HFF-Myc (cell line): ENCODE results near the gene SLMAP.

Experiments
- DNase-seq: peaks from one replicate; pipeline ENCODE4 v3.0.0-alpha.2; 2011; ENCODE audit warnings: low read depth; ENCODE audit errors: extremely low read depth
- H3K4me3 ChIP-seq: replicated peaks from 2 replicates; pipeline ENCODE4 v1.5.1; 2011; ENCODE audit warnings: low read depth, mild to moderate bottlenecking, control low read depth, low read length
- TF ChIP-seq, protein P1 (sequence below): IDR thresholded peaks from 2 replicates; pipeline ENCODE4 v1.5.1; 2012; ENCODE audit warnings: mild to moderate bottlenecking, low read depth, low read length, control low read depth; ENCODE audit errors: missing control alignments

SLMAP gene

DNA sequence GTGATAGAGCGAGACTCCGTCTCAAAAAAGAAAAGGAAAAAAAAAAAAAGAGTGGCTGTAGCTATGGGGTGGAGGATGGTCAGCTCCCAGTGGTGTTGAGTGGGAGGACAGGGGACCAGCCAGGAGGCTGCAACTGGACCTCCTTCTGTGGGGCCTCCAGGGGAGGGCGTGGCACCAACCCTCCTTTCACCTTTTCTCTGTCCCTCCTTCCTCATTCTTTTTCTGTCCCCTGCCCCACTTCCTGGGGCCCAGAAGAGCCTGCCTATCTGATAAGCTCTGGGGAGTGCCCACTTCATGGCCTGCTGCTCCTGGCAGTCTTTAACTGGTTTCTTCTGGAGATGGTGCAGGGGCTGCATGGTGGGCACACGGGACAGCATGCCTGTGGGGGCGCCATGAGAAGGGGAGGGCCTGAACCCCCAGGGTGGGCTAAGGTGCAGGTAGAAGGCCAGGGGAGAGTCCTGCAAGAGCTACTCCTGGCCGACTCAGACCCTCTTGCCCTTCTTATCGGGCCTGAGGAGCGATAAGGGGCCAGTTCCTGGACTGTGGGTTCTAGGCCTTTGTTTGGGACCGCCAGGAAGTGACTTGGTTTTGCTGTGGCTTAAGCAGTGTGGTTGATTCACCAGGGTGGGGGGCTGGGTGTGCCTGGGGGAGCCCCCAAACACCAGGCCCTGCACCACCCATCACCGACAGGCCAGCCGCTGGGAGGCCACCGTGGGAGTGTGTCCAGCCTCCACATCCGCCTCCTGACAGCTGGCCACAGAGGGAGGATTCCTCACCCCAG lies 202.7 kb downstream of the SLMAP start:
- TF ChIP-seq, protein P1, sequence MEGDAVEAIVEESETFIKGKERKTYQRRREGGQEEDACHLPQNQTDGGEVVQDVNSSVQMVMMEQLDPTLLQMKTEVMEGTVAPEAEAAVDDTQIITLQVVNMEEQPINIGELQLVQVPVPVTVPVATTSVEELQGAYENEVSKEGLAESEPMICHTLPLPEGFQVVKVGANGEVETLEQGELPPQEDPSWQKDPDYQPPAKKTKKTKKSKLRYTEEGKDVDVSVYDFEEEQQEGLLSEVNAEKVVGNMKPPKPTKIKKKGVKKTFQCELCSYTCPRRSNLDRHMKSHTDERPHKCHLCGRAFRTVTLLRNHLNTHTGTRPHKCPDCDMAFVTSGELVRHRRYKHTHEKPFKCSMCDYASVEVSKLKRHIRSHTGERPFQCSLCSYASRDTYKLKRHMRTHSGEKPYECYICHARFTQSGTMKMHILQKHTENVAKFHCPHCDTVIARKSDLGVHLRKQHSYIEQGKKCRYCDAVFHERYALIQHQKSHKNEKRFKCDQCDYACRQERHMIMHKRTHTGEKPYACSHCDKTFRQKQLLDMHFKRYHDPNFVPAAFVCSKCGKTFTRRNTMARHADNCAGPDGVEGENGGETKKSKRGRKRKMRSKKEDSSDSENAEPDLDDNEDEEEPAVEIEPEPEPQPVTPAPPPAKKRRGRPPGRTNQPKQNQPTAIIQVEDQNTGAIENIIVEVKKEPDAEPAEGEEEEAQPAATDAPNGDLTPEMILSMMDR = no peak
- H3K4me3 ChIP-seq = no peak overlapping the region
- DNase-seq = no peak

DNA sequence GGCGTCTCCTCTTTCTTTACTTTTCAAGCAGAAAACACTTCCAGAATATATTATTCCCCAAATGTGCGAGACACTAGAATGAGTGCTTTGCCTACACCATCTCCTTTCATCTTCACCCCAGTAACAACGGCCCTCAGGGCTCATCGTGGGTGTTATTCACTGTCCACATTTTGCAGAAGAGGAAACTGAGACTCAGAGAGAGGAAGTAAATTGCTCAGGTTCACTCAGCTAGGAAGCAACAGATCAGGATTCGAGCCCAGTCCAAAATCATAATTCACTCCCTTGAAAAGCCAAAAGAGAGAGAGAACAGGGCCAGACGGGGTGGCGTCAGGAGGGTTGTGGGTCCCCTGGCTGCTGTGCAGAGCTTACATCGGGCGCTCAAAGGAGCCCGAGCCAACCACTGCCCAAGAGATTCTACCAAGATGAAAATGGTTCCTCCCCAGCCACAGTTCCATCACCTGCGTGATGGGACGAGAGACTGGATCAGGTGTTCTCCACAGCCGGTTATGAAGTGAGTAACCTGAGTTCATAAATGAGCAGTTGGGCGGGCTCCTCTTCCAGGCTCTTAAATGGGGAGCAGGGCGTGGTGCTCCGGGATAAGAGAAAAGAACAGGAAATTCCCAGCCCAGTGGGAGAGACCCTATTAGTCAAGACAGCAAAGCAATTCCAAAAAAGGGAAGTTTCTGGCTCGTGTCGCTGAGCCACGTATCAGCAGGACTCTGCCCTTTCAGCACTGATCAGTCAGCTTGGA lies 203.5 kb downstream of the SLMAP start:
- TF ChIP-seq, protein P1 = no peak

DNA sequence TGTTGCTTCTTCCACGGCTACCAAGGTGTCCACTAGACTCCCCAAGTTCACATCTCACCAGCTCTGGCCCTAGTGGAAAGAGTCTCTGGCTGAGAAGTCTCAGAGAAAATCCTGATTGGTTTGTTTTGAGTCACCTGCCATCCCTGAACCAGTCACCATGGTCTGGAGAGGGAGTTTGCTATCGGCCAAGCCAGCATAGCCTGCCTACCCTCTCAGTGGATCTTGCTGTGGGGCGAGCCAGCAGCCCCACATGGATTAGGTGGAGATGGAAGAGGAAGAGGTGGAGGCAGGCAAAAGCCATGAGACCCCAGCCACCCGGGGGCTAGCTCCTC lies 204.0 kb downstream of the SLMAP start:
- no peak overlapping the region for H3K4me3 ChIP-seq
- TF ChIP-seq, protein P1 = no peak
- no peak for DNase-seq

More for the DNA sequence above, 203.5 kb downstream of the SLMAP start:
- no peak overlapping the region for H3K4me3 ChIP-seq
- DNase-seq = no peak

DNA sequence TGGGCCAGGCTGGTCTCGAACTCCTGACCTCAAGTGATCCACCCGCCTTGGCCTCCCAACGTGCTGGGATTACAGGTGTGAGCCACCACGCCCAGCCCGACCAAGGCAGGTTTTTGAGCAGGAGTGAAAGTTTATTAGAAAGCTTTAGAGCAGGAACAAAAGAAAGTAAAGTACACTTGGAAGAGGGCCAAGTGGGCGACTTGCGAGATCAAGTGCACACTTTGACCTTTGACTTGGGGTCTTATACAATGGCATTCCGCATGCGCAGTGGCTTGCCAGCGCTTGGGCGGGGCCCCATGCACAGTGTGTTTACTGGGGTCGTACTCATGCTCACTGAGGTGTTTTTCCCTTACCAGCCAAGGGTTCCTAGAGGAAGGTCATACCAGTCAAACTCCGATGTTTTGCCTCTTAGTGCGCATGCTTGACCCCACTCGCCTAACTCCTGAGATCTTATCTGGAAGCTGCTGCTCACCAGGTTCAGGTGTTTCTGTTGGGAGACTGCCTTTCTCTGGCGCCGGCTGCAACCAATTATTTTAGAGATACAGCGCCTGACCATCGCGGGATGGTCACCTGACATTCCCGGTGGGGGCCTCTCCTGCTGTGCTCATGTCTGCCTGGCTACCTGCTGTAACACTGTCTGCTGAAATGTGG lies 205.2 kb downstream of the SLMAP start:
- TF ChIP-seq, protein P1 = no peak
- no peak overlapping the region for H3K4me3 ChIP-seq
- DNase-seq = no peak

DNA sequence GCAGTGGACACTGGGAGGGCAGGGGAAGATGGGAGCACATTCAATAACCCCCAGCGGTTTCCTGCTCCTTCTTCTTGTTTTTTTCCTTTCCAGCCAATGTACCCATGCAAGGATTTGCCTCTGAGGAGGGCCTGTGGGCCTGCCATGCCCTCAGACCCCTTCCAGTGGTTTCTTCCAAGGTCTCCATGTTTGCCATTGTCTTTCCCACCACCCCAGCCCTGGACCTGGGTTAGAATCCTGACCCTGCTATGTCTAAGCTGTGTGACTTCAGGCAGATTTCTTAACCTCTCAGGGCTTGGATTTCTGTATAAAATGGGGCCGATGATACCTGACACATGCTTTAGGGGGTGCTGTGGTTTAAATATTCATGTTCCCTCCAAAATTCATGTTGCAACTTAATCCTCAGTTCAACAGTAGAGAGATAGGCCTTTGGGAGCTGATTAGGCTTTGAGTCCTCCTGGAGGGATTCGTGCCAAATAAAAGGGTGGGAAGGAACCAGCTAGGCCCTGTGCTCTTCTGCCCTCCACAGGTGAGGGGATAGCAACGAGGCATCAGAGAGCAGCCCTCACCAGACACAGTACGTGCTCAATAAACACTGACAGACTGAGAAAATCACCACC lies 205.8 kb downstream of the SLMAP start:
- TF ChIP-seq, protein P1 = peak; percentile 41
- DNase-seq = no peak
- no peak overlapping the region for H3K4me3 ChIP-seq

DNA sequence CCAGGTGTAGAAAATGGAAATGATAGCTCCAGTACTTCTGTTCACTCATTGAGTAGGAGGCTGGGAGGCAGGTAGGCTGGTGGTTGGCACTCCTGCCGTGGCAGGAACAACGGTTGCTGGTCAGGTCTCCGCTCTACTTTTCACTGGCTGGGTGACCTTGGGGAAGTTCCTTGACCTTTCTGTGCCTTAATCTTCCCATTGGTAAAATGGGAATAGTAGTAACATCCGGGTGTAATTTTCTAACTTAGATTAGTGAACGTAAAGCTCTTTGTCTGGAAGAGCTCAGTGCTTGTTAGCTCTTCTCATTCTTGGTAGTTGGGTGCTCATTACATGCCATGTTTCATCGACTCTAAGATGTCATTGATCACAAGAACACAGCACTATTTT lies 206.3 kb downstream of the SLMAP start:
- H3K4me3 ChIP-seq = no peak overlapping the region
- DNase-seq = no peak
- TF ChIP-seq, protein P1 = no peak
